H1 (cell line): ENCODE measurements around the gene ABCC10.

Experiments used
- EGR1 ChIP-seq: IDR thresholded peaks from 2 replicates; pipeline ENCODE4 v1.6.1; 2011; ENCODE audit warnings: low read depth, low read length, borderline replicate concordance
- EZH2 ChIP-seq: fragments of 200-600 bp; sonication (generic); IDR thresholded peaks from 2 replicates; pipeline ENCODE4 v1.7.1; 2012; ENCODE audit warnings: low read depth, mild to moderate bottlenecking, moderate library complexity, low read length, inconsistent platforms; ENCODE audit not compliant: severe bottlenecking
- MAX ChIP-seq: IDR thresholded peaks from 2 replicates; pipeline ENCODE4 v1.6.1; 2012; ENCODE audit warnings: inconsistent platforms
- POLR2A ChIP-seq, 2 experiments: IDR thresholded peaks; 1 replicate in 1 of 2; 2 replicates in 1 of 2; pipeline ENCODE4 v1.6.1; 2011; ENCODE audit warnings: low read depth in 2 of 2, low read length in 2 of 2, mild to moderate bottlenecking in 2 of 2; ENCODE audit errors: control extremely low read depth in 1 of 2
- SIN3A ChIP-seq, 2 experiments: IDR thresholded peaks in 1 of 2; conservative IDR thresholded peaks in 1 of 2; 2 replicates each; pipeline ENCODE4 v1.6.1; 2011 to 2012; ENCODE audit warnings: low read length in 2 of 2, improper control_type of control experiment in 1 of 2, low read depth in 1 of 2, mild to moderate bottlenecking in 1 of 2
- SP1 ChIP-seq: IDR thresholded peaks from 2 replicates; pipeline ENCODE4 v1.6.1; 2011; ENCODE audit warnings: low read depth, low read length
- SUZ12 ChIP-seq: fragments of 200-600 bp; sonication (generic); IDR thresholded peaks from 2 replicates; pipeline ENCODE4 v1.6.1; 2012; ENCODE audit warnings: mild to moderate bottlenecking, inconsistent platforms, low read length, moderate library complexity, mixed read lengths
- TBP ChIP-seq: IDR thresholded peaks from 2 replicates; pipeline ENCODE4 v1.6.1; 2011; ENCODE audit warnings: low read depth, low read length, improper control_type of control experiment
- TEAD4 ChIP-seq: IDR thresholded peaks from 2 replicates; pipeline ENCODE4 v1.6.1; 2012; ENCODE audit warnings: low read depth, low read length, inconsistent platforms, mixed read lengths
- TF ChIP-seq, protein P1 (sequence below), 3 experiments: IDR thresholded peaks; 1 replicate in 2 of 3; 2 replicates in 1 of 3; pipeline versions ENCODE4 v1.5.1 to v1.6.1; 2011; ENCODE audit warnings: low read length in 3 of 3, mild to moderate bottlenecking in 3 of 3, inconsistent platforms in 2 of 3, low read depth in 1 of 3, moderate library complexity in 1 of 3; ENCODE audit not compliant: insufficient read depth in 1 of 3; ENCODE audit errors: control extremely low read depth in 1 of 3
- TF ChIP-seq, protein P2 (sequence below): IDR thresholded peaks from 2 replicates; pipeline ENCODE4 v1.6.1; 2012; ENCODE audit warnings: inconsistent platforms

- TF ChIP-seq, protein P1, sequence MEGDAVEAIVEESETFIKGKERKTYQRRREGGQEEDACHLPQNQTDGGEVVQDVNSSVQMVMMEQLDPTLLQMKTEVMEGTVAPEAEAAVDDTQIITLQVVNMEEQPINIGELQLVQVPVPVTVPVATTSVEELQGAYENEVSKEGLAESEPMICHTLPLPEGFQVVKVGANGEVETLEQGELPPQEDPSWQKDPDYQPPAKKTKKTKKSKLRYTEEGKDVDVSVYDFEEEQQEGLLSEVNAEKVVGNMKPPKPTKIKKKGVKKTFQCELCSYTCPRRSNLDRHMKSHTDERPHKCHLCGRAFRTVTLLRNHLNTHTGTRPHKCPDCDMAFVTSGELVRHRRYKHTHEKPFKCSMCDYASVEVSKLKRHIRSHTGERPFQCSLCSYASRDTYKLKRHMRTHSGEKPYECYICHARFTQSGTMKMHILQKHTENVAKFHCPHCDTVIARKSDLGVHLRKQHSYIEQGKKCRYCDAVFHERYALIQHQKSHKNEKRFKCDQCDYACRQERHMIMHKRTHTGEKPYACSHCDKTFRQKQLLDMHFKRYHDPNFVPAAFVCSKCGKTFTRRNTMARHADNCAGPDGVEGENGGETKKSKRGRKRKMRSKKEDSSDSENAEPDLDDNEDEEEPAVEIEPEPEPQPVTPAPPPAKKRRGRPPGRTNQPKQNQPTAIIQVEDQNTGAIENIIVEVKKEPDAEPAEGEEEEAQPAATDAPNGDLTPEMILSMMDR (IDR thresholded peaks at IDR 0.05; ENCODE audit: control extremely low read depth in 1 of 3, insufficient read depth in 1 of 3, low read depth in 1 of 3, low read length in 3 of 3), result no peak
- TF ChIP-seq EGR1 (no peak), MAX (no peak), TBP (no peak), POLR2A (IDR thresholded peaks at IDR 0.05; ENCODE audit: control extremely low read depth in 1 of 2, low read depth in 2 of 2, low read length in 2 of 2) (no peak), SIN3A (conservative IDR thresholded peaks at IDR 0.05 in 1 of 2, IDR thresholded peaks at IDR 0.05 in 1 of 2; ENCODE audit: low read depth in 1 of 2, low read length in 2 of 2) (no peak), EZH2 (no peak), SP1 (no peak), TEAD4 (no peak), SUZ12 (no peak)
- TF ChIP-seq, protein P2, sequence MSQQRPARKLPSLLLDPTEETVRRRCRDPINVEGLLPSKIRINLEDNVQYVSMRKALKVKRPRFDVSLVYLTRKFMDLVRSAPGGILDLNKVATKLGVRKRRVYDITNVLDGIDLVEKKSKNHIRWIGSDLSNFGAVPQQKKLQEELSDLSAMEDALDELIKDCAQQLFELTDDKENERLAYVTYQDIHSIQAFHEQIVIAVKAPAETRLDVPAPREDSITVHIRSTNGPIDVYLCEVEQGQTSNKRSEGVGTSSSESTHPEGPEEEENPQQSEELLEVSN, result no peak
Observed at GRCh38 chr6:43434943-43435342, 7.6 kb downstream of the ABCC10 start.
